IPS-18a (cell line): ENCODE results near the gene SPEF2.

Experiments
- H3K27ac ChIP-seq: one replicate; pipeline ENCODE4 v1.5.1; 2013; ENCODE audit warnings: low read length
- H3K27me3 ChIP-seq: one replicate; pipeline ENCODE4 v1.6.1; 2013; ENCODE audit warnings: mild to moderate bottlenecking, low read length; ENCODE audit not compliant: control insufficient read depth, insufficient read depth
- H3K36me3 ChIP-seq: one replicate; pipeline ENCODE4 v1.6.1; 2013; ENCODE audit warnings: low read depth, low read length; ENCODE audit not compliant: control insufficient read depth
- H3K4me1 ChIP-seq: one replicate; pipeline ENCODE4 v1.6.1; 2013; ENCODE audit warnings: low read depth, low read length; ENCODE audit not compliant: control insufficient read depth
- H3K4me3 ChIP-seq: one replicate; pipeline ENCODE4 v1.5.1; 2013; ENCODE audit warnings: low read length
- H3K9ac ChIP-seq: one replicate; pipeline ENCODE4 v1.6.1; 2013; ENCODE audit warnings: mild to moderate bottlenecking, low read length, moderate library complexity
- H3K9me3 ChIP-seq: one replicate; pipeline ENCODE4 v1.6.1; 2013; ENCODE audit warnings: low read depth, low read length; ENCODE audit not compliant: control insufficient read depth

SPEF2 gene

GRCh38 chr5:35678661-35679060, 61.0 kb downstream of the SPEF2 start:
- Histone ChIP-seq H3K9me3 (no peaks in the 10 kb centered on the region), H3K9ac (no peak overlapping the region), H3K36me3 (no peaks in the 10 kb centered on the region), H3K27me3 (no peaks in the 10 kb centered on the region), H3K4me1 (peaks cover 3% of the 10 kb centered on the region), H3K4me3 (no peak overlapping the region), H3K27ac (no peak overlapping the region)

DNA sequence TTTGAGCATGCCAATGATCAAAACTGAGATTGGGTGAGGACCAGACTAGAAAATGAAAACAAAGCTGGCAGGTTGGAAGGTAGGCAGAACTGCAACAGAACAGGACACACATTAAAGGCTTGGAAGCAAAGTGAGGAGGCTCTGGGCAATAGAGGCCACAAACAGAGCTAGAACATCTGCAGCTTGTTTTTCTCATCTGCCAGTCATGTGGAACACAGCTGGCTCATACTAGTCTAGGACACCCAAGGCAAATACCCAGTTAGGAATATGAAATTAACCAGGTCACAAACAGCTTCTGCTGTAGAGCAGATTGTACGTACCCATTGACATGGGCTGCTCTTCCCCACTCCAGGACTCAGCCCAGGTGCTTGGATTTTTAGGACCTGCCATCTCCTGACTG, 61.7 kb downstream of the SPEF2 start:
- no peak overlapping the region for H3K9ac ChIP-seq
- H3K4me3 ChIP-seq = no peak overlapping the region
- H3K9me3 ChIP-seq = no peaks in the 10 kb centered on the region
- no peak overlapping the region for H3K27ac ChIP-seq
- no peaks in the 10 kb centered on the region for H3K36me3 ChIP-seq
- no peaks in the 10 kb centered on the region for H3K4me1 ChIP-seq
- H3K27me3 ChIP-seq = no peaks in the 10 kb centered on the region

- Histone ChIP-seq H3K4me3 (no peak overlapping the region), H3K27ac (no peak overlapping the region), H3K27me3 (no peaks in the 10 kb centered on the region), H3K9me3 (no peaks in the 10 kb centered on the region), H3K36me3 (no peaks in the 10 kb centered on the region), H3K9ac (no peak overlapping the region), H3K4me1 (no peaks in the 10 kb centered on the region)
Observed at GRCh38 chr5:35681911-35682310, 64.2 kb downstream of the SPEF2 start.

DNA sequence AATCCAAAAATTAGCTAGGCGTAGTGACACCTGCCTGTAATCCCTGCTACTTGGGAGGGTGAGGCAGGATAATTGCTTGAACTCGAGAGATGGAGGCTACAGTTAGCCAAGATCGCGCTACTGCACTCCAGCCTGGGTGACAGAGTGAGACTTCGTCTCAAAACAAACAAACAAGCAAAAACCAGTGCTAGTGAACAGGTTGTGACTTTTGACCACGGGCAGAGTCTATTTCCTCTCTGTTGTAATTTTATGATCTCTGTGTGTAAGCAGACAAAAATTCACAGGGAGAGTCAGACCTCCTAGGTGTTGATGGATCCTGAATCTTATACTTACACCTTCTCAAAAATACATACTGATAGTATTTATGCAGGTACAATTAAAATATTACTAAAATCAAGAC, 65.8 kb downstream of the SPEF2 start:
- H3K27ac ChIP-seq = no peak overlapping the region
- H3K36me3 ChIP-seq = no peaks in the 10 kb centered on the region
- H3K9me3 ChIP-seq = no peaks in the 10 kb centered on the region
- no peak overlapping the region for H3K4me3 ChIP-seq
- no peaks in the 10 kb centered on the region for H3K27me3 ChIP-seq
- H3K9ac ChIP-seq = no peak overlapping the region
- H3K4me1 ChIP-seq = no peaks in the 10 kb centered on the region

DNA sequence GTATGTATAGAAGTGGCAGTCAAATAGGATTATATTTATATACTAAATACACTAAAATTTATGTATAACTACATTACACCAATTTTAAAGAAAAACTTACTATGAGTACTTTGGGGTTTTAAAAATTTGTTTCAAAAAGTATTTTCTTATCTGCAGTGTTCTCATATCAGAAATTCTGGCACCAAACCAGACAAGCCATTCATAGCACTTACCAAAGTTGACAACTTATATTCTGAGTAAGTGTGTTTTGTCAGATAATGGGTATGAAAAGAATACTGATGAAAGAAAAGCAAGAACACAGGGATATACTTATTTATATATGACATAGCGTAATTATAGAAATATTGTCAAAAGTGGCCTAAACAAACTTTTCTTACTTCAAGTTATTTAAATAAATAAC, 67.5 kb downstream of the SPEF2 start:
- no peaks in the 10 kb centered on the region for H3K36me3 ChIP-seq

GRCh38 chr5:35687961-35688360, 70.3 kb downstream of the SPEF2 start:
- Histone ChIP-seq H3K9ac (no peak overlapping the region), H3K36me3 (no peaks in the 10 kb centered on the region), H3K27ac (no peak overlapping the region), H3K4me3 (no peak overlapping the region), H3K9me3 (no peaks in the 10 kb centered on the region), H3K4me1 (no peaks in the 10 kb centered on the region), H3K27me3 (no peaks in the 10 kb centered on the region)

More for the DNA sequence above, 67.5 kb downstream of the SPEF2 start:
- H3K9me3 ChIP-seq = no peaks in the 10 kb centered on the region
- H3K27ac ChIP-seq = no peak overlapping the region
- H3K4me1 ChIP-seq = no peaks in the 10 kb centered on the region
- H3K27me3 ChIP-seq = no peaks in the 10 kb centered on the region
- H3K4me3 ChIP-seq = no peak overlapping the region
- no peak overlapping the region for H3K9ac ChIP-seq

DNA sequence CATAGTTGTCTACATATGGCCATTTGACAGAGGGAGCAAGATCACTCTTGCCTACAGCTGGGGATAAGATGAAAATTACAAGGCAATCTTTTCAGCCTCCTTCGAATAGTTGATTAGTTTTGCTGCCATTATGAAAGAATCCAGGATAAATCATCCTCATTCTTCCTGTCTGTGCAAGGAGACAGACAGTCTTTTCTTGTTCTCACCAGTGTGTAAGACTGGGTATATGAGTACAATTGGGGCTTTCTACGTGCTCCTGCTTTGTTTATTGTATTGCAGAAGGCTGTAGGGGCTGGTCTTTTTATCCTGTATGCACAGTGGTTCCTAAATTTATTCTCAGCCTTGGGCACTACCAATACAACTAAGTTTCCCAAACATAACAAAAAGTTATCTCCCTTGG, 76.8 kb downstream of the SPEF2 start:
- Histone ChIP-seq H3K9ac (no peak overlapping the region), H3K36me3 (no peaks in the 10 kb centered on the region), H3K27ac (no peak overlapping the region)

GRCh38 chr5:35698047-35698808, 80.6 kb downstream of the SPEF2 start:
- Histone ChIP-seq H3K27me3 (no peaks in the 10 kb centered on the region), H3K9me3 (no peaks in the 10 kb centered on the region), H3K36me3 (no peaks in the 10 kb centered on the region), H3K9ac (no peak overlapping the region), H3K4me3 (no peak overlapping the region), H3K4me1 (no peaks in the 10 kb centered on the region), H3K27ac (no peak overlapping the region)

More for the DNA sequence above, 76.8 kb downstream of the SPEF2 start:
- H3K9me3 ChIP-seq = no peaks in the 10 kb centered on the region
- no peaks in the 10 kb centered on the region for H3K4me1 ChIP-seq
- H3K27me3 ChIP-seq = no peaks in the 10 kb centered on the region
- no peak overlapping the region for H3K4me3 ChIP-seq

DNA sequence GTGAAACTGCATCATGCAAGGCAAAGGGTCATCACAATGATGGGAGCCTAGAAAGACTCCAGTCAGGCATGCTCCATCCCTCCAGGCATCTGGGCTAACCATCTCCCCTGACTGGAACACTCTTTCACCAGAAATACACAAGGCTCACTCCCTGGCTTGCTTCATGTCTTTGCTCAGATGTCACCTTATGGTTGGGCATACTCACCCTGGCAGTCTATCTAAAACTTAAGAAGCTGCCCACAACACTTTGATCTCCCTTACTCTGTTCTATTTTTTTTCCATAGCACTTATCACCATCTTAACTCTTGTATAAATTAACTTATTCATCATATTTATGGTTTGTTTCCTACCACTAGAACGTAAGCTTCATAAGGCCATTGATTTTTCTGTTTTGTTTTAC, 90.0 kb downstream of the SPEF2 start:
- no peaks in the 10 kb centered on the region for H3K9me3 ChIP-seq
- H3K27me3 ChIP-seq = no peaks in the 10 kb centered on the region
- no peak overlapping the region for H3K27ac ChIP-seq
- no peak overlapping the region for H3K9ac ChIP-seq
- no peak overlapping the region for H3K4me3 ChIP-seq
- no peaks in the 10 kb centered on the region for H3K4me1 ChIP-seq
- H3K36me3 ChIP-seq = no peaks in the 10 kb centered on the region

GRCh38 chr5:35709688-35710087, 92.0 kb downstream of the SPEF2 start:
- no peaks in the 10 kb centered on the region for H3K36me3 ChIP-seq
- no peak overlapping the region for H3K9ac ChIP-seq
- no peaks in the 10 kb centered on the region for H3K9me3 ChIP-seq
- H3K4me3 ChIP-seq = no peak overlapping the region
- H3K27ac ChIP-seq = no peak overlapping the region
- H3K27me3 ChIP-seq = no peaks in the 10 kb centered on the region
- no peaks in the 10 kb centered on the region for H3K4me1 ChIP-seq

DNA sequence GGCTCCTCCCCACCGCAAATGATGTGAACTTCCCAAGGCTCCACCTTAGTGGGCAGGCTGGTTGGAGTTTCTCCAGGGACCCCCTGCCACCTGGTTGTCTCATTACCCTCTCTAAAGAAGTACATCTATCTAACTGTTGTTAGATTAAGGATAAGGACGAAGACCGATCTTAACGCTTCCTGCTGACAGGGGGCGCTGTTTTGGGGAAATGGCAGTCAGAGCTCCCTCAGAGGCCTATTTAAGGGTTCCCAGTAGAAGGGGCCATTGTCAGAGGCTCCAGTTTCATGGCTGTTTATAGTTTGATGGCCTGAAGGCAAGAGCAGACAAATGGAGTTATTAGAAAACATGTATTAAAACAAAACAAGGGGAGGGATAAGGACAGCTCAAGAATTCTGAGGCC, 100.1 kb downstream of the SPEF2 start:
- H3K36me3 ChIP-seq = no peaks in the 10 kb centered on the region
- no peak overlapping the region for H3K27ac ChIP-seq
- no peak overlapping the region for H3K4me3 ChIP-seq
- no peak overlapping the region for H3K9ac ChIP-seq
- H3K9me3 ChIP-seq = no peaks in the 10 kb centered on the region
- no peaks in the 10 kb centered on the region for H3K4me1 ChIP-seq
- H3K27me3 ChIP-seq = no peaks in the 10 kb centered on the region

DNA sequence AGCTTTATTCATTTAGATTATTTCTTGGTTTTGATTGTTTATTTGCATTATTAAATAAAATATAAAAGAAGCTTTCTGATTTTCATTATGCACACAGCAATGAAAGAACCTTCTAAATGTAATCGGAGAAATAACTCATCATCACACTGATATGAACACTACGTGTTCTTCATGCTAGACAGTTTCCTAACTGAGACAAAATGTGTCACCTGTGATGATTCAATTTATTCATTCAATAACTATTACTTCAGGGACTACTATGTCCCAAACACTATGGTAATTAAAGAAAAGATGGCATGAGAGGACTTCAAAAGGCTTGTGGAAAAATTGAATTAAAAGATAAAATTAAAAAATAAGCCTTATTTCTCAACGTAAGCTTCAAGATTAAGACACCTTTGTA, 118.1 kb downstream of the SPEF2 start:
- Histone ChIP-seq H3K9me3 (no peaks in the 10 kb centered on the region), H3K4me3 (no peak overlapping the region), H3K27me3 (peaks cover 4% of the 10 kb centered on the region), H3K4me1 (no peaks in the 10 kb centered on the region), H3K9ac (no peak overlapping the region), H3K36me3 (no peaks in the 10 kb centered on the region), H3K27ac (no peak overlapping the region)
